H9 (cell line): ENCODE measurements around the gene TMEM39B. TPM values are rescaled to one million over a fixed set of nuclear protein-coding genes. Genes with fewer than 3 reads are reported as not detected.

ENCODE experiments used
- DNase-seq: peaks from one replicate; pipeline ENCODE4 v3.0.0-alpha.2; 2017
- H2AFZ ChIP-seq: one replicate; pipeline ENCODE4 v1.6.1; 2013; ENCODE audit warnings: mild to moderate bottlenecking, low read length, control low read depth, moderate library complexity
- H2AK5ac ChIP-seq: 2 replicates; pipeline ENCODE4 v1.6.1; 2013; ENCODE audit warnings: low read length, control low read depth, mixed read lengths; ENCODE audit not compliant: insufficient read length
- H2BK120ac ChIP-seq: one replicate; pipeline ENCODE4 v1.6.1; 2013; ENCODE audit warnings: low read depth, mild to moderate bottlenecking, low read length, control low read depth, inconsistent platforms; ENCODE audit not compliant: poor library complexity, severe bottlenecking
- H2BK12ac ChIP-seq: 2 replicates; pipeline ENCODE4 v1.6.1; 2013; ENCODE audit warnings: low read length, control low read depth, mixed read lengths, low read depth; ENCODE audit not compliant: insufficient read length
- H2BK15ac ChIP-seq: 2 replicates; pipeline ENCODE4 v1.6.1; 2013; ENCODE audit warnings: low read depth, low read length, control low read depth
- H2BK20ac ChIP-seq: one replicate; pipeline ENCODE4 v1.6.1; 2013; ENCODE audit warnings: low read depth, mild to moderate bottlenecking, low read length, control low read depth, inconsistent platforms; ENCODE audit not compliant: poor library complexity, severe bottlenecking
- H2BK5ac ChIP-seq: 2 replicates; pipeline ENCODE4 v1.6.1; 2013; ENCODE audit warnings: low read length, control low read depth, mixed read lengths; ENCODE audit not compliant: insufficient read length
- H3K14ac ChIP-seq: 2 replicates; pipeline ENCODE4 v1.6.1; 2013; ENCODE audit warnings: low read length, control low read depth; ENCODE audit not compliant: insufficient read depth
- H3K18ac ChIP-seq: 2 replicates; pipeline ENCODE4 v1.6.1; 2013; ENCODE audit warnings: low read depth, mild to moderate bottlenecking, mixed read lengths, low read length, control low read depth; ENCODE audit not compliant: insufficient read length
- H3K23ac ChIP-seq: 2 replicates; pipeline ENCODE4 v1.6.1; 2013; ENCODE audit warnings: low read length, control low read depth, mixed read lengths, low read depth; ENCODE audit not compliant: insufficient read length
- H3K23me2 ChIP-seq: 2 replicates; pipeline ENCODE4 v1.6.1; 2013; ENCODE audit warnings: low read depth, mild to moderate bottlenecking, mixed read lengths, low read length, control low read depth; ENCODE audit not compliant: insufficient read length, poor library complexity, severe bottlenecking
- H3K27ac ChIP-seq: 2 replicates; pipeline ENCODE4 v1.5.1; 2013; ENCODE audit warnings: low read length, control low read depth, mixed read lengths, low read depth; ENCODE audit not compliant: insufficient read length
- H3K27me3 ChIP-seq: 2 replicates; pipeline ENCODE4 v1.6.1; 2013; ENCODE audit warnings: low read length, control low read depth, inconsistent platforms; ENCODE audit not compliant: insufficient read depth
- H3K4ac ChIP-seq: 2 replicates; pipeline ENCODE4 v1.6.1; 2013; ENCODE audit warnings: low read depth, mild to moderate bottlenecking, control low read depth, inconsistent platforms, low read length, moderate library complexity
- H3K4me1 ChIP-seq: 2 replicates; pipeline ENCODE4 v1.6.1; 2013; ENCODE audit warnings: low read length, control low read depth, inconsistent platforms; ENCODE audit not compliant: insufficient read depth
- H3K4me2 ChIP-seq: 2 replicates; pipeline ENCODE4 v1.6.1; 2013; ENCODE audit warnings: low read length, control low read depth, mixed read lengths; ENCODE audit not compliant: insufficient read length, insufficient read depth
- H3K56ac ChIP-seq: 2 replicates; pipeline ENCODE4 v1.6.1; 2013; ENCODE audit warnings: low read depth, mild to moderate bottlenecking, mixed read lengths, low read length, control low read depth; ENCODE audit not compliant: insufficient read length
- H3K79me1 ChIP-seq: 2 replicates; pipeline ENCODE4 v1.6.1; 2013; ENCODE audit warnings: low read depth, mild to moderate bottlenecking, moderate library complexity, low read length, control low read depth, inconsistent platforms; ENCODE audit not compliant: insufficient read depth, poor library complexity, severe bottlenecking
- H3K79me2 ChIP-seq: 2 replicates; pipeline ENCODE4 v1.6.1; 2013; ENCODE audit warnings: low read length, control low read depth, inconsistent platforms; ENCODE audit not compliant: insufficient read depth
- H3K9ac ChIP-seq: 2 replicates; pipeline ENCODE4 v1.6.1; 2013; ENCODE audit warnings: low read length, control low read depth, mixed read lengths; ENCODE audit not compliant: insufficient read length; ENCODE audit errors: extremely low read depth
- H3K9me3 ChIP-seq: one replicate; pipeline ENCODE4 v1.6.1; 2013; ENCODE audit warnings: low read depth, low read length, inconsistent platforms; ENCODE audit not compliant: control insufficient read depth
- H3T11ph ChIP-seq: one replicate; pipeline ENCODE4 v1.6.1; 2013; ENCODE audit warnings: mild to moderate bottlenecking, low read length, control low read depth, inconsistent platforms
- H4K20me1 ChIP-seq: one replicate; pipeline ENCODE4 v1.6.1; 2013; ENCODE audit not compliant: control insufficient read depth, insufficient read length, insufficient read depth
- H4K5ac ChIP-seq: 2 replicates; pipeline ENCODE4 v1.6.1; 2013; ENCODE audit warnings: low read depth, mild to moderate bottlenecking, mixed read lengths, low read length, control low read depth; ENCODE audit not compliant: insufficient read length
- H4K8ac ChIP-seq: replicated peaks from 2 replicates; pipeline ENCODE4 v1.6.1; 2013; ENCODE audit warnings: low read length, control low read depth, mixed read lengths, low read depth; ENCODE audit not compliant: insufficient read length
- H4K91ac ChIP-seq: 2 replicates; pipeline ENCODE4 v1.6.1; 2013; ENCODE audit warnings: low read depth, mild to moderate bottlenecking, moderate library complexity, mixed read lengths, low read length, control low read depth; ENCODE audit not compliant: insufficient read length
- H3K27ac Mint-ChIP-seq, 3 experiments: 2 replicates in 2 of 3; 3 replicates in 1 of 3; pipeline ENCODE4 v1.8.0; 2020 to 2021; ENCODE audit warnings: mixed read lengths in 3 of 3, mild to moderate bottlenecking in 1 of 3, moderate library complexity in 1 of 3
- H3K27me3 Mint-ChIP-seq: 2 replicates; pipeline ENCODE4 v1.8.0; 2021; ENCODE audit warnings: low read depth, mild to moderate bottlenecking, moderate library complexity, mixed read lengths
- H3K36me3 Mint-ChIP-seq, 3 experiments: 2 replicates in 2 of 3; 3 replicates in 1 of 3; pipeline ENCODE4 v1.8.0; 2020 to 2021; ENCODE audit warnings: low read depth in 3 of 3, mixed read lengths in 3 of 3; ENCODE audit not compliant: insufficient read depth in 1 of 3
- H3K4me1 Mint-ChIP-seq, 2 experiments: 2 replicates each; pipeline ENCODE4 v1.8.0; 2020; ENCODE audit warnings: mixed read lengths in 2 of 2
- H3K4me3 Mint-ChIP-seq, 2 experiments: 2 replicates in 1 of 2; 3 replicates in 1 of 2; pipeline ENCODE4 v1.8.0; 2020 to 2021; ENCODE audit warnings: mild to moderate bottlenecking in 2 of 2, mixed read lengths in 2 of 2, moderate library complexity in 1 of 2
- H3K9me3 Mint-ChIP-seq, 2 experiments: 2 replicates in 1 of 2; 3 replicates in 1 of 2; pipeline ENCODE4 v1.8.0; 2020; ENCODE audit warnings: mild to moderate bottlenecking in 2 of 2, mixed read lengths in 2 of 2, moderate library complexity in 1 of 2
- WGBS: extraction: QIAGEN DNeasy Blood & Tissue Kit; methylation state at CpG from one replicate; pipeline ENCODE4 v1.1.7; 2013; ENCODE audit warnings: missing lambda C conversion rate, low lambda C conversion rate, mixed read lengths; ENCODE audit not compliant: insufficient read length; ENCODE audit errors: extremely low coverage; 5-methylcytosine and 5-hydroxymethylcytosine counted together
- total RNA-seq: library from RNA; stranded (reverse); gene quantifications from 2 replicates; pipeline ENCODE4 v1.2.1, GENCODE V29; 2021
- TF ChIP-seq, protein P1 (sequence below): fragments of 200-600 bp; sonication (generic); conservative IDR thresholded peaks from 3 replicates; pipeline ENCODE4 v1.8.0; 2021; ENCODE audit warnings: antibody characterized with exemption, mild to moderate bottlenecking

The TMEM39B gene
- total RNA-seq, 1 experiment from 2014 or later = 27.4 TPM

DNA sequence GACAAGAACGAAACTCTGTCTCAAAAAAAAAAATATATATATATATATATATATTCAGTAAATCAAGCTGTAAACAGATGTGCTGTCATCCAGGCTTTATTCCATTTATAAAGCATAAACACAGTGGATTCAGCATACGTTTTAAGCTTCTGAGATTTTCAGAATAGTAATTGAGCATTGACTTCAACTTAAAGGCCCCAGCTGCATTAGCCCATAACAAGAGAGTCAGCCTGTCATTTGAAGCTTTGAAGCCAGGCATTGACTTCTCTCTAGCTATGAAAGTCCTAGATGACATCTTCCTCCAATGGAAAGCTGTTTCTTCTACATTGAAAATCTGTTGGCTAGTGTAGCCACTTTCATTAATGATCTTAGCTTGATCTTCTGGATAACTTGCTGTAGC lies 41.7 kb downstream of the TMEM39B start:
- Histone ChIP-seq H3K9ac (no peak overlapping the region), H3K27ac (no peak overlapping the region), H2BK15ac (no peak overlapping the region), H2BK5ac (no peak overlapping the region), H3K56ac (no peak overlapping the region), H3K4me2 (no peak overlapping the region), H3K4me1 (no peaks in the 10 kb centered on the region), H2BK120ac (no peak overlapping the region), H3K27me3 (no peaks in the 10 kb centered on the region), H3K23me2 (no peaks in the 10 kb centered on the region), H3K18ac (no peak overlapping the region), H2AFZ (no peak overlapping the region), H4K5ac (no peak overlapping the region), H3K79me2 (peaks cover 35% of the 10 kb centered on the region), H4K20me1 (no peaks in the 10 kb centered on the region), H3K23ac (no peak overlapping the region), H3K9me3 (no peaks in the 10 kb centered on the region), H3K4ac (no peak overlapping the region), H3K14ac (no peak overlapping the region), H3K79me1 (peaks cover 18% of the 10 kb centered on the region), H2BK20ac (no peak overlapping the region), H4K91ac (no peak overlapping the region), H4K8ac (no peak overlapping the region), H2BK12ac (no peak overlapping the region), H2AK5ac (no peak overlapping the region), H3T11ph (no peak overlapping the region)
- no CpG with 5 or more reads among the region's 2 CpGs for WGBS
- TF ChIP-seq, protein P1, sequence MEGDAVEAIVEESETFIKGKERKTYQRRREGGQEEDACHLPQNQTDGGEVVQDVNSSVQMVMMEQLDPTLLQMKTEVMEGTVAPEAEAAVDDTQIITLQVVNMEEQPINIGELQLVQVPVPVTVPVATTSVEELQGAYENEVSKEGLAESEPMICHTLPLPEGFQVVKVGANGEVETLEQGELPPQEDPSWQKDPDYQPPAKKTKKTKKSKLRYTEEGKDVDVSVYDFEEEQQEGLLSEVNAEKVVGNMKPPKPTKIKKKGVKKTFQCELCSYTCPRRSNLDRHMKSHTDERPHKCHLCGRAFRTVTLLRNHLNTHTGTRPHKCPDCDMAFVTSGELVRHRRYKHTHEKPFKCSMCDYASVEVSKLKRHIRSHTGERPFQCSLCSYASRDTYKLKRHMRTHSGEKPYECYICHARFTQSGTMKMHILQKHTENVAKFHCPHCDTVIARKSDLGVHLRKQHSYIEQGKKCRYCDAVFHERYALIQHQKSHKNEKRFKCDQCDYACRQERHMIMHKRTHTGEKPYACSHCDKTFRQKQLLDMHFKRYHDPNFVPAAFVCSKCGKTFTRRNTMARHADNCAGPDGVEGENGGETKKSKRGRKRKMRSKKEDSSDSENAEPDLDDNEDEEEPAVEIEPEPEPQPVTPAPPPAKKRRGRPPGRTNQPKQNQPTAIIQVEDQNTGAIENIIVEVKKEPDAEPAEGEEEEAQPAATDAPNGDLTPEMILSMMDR = no peak
- H3K9me3 Mint-ChIP-seq = no peaks in the 10 kb centered on the region
- H3K27me3 Mint-ChIP-seq = no peaks in the 10 kb centered on the region
- peaks cover 0 to 8% (median 8%) of the 10 kb centered on the region in 3 experiments; a peak in 4 of 7 replicates for H3K36me3 Mint-ChIP-seq
- H3K4me1 Mint-ChIP-seq = peaks cover 6 to 12% of the 10 kb centered on the region in 2 experiments
- no peak for DNase-seq
- no peak overlapping the region for H3K4me3 Mint-ChIP-seq
- no peak overlapping the region for H3K27ac Mint-ChIP-seq
